Thyroid gland (tissue), 4 donors: ENCODE results near the gene INSM2.

Experiments used
- CTCF ChIP-seq, 6 experiments: fragments of 200-600 bp in 3 of 6; fragments of 450-650 bp in 3 of 6; sonication (generic) in 3 of 6; IDR thresholded peaks; one replicate each; pipeline ENCODE4 v1.5.1; 2016 to 2019; ENCODE audit warnings: antibody characterized with exemption in 6 of 6, mild to moderate bottlenecking in 2 of 6, inconsistent platforms in 1 of 6, moderate library complexity in 1 of 6
- POLR2A ChIP-seq, 2 donors: fragments of 450-650 bp; IDR thresholded peaks; one replicate each; pipeline ENCODE4 v1.6.1; 2017; ENCODE audit warnings: antibody characterized with exemption in 2 of 2, mild to moderate bottlenecking in 2 of 2, moderate library complexity in 1 of 2

DNA sequence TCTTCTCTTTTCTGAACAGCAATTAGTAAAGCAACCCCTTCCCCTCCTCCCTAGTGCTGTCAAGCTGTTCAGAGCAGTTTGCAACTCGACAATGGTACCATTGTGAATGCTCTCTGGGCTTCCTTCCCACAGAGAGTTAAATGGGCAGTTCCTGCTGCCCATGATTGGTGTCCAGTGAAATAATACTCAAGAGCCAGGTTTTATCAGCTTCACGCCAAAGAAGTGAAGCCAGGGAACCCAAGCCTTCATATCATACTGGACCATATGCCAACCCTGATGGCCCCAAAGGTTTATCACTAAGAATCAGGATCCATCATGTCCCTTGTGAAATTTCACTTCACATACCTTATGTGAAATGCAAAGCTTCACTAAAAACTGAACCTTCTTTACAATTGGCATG is 24.7 kb downstream of the INSM2 start:
- TF ChIP-seq POLR2A (IDR thresholded peaks at IDR 0.05): no peak
- no peak for TF ChIP-seq CTCF (IDR thresholded peaks at IDR 0.05)
